ENCODE measurements around the gene ACSM5. TPM values are rescaled to one million over a fixed set of nuclear protein-coding genes. Genes with fewer than 3 reads are reported as not detected.

ACSM5 gene, protein sequence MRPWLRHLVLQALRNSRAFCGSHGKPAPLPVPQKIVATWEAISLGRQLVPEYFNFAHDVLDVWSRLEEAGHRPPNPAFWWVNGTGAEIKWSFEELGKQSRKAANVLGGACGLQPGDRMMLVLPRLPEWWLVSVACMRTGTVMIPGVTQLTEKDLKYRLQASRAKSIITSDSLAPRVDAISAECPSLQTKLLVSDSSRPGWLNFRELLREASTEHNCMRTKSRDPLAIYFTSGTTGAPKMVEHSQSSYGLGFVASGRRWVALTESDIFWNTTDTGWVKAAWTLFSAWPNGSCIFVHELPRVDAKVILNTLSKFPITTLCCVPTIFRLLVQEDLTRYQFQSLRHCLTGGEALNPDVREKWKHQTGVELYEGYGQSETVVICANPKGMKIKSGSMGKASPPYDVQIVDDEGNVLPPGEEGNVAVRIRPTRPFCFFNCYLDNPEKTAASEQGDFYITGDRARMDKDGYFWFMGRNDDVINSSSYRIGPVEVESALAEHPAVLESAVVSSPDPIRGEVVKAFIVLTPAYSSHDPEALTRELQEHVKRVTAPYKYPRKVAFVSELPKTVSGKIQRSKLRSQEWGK
- total RNA-seq (2022; extraction: Qiagen RNA extraction): not detected in 5 replicates

GRCh38 chr16:20409398-20410120 lies at the start of gene ACSM5:
ACSM5 (plus strand) TSS chr16:20409534; CDS start chr16:20411485, 1,951 bp downstream.

DNA sequence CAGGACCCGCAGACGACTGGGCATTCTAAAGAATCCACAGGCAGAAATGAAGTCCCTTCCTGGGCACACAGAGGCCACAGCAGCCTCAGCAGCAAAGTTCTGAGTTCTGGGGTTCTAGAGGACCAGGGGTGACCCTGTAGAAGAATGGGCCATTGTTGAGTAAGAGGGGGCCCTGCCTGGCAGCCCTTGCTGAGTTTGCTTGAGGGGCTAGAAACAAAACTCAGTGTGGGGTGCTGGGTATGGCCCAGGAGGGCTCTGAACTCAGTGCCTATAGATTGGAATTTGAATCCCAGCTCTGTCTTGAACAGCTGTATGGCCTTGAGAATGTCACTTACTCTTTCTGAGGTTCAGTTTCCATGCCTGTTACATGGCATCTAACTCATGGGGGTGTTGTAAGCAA lies 4.7 kb upstream of the ACSM5 start, which contains the start of gene PDILT:
PDILT (minus strand) TSS at position 101 of the 400 bp plus-strand sequence. CDS start 5,437 bp downstream, outside the sequence.

DNA sequence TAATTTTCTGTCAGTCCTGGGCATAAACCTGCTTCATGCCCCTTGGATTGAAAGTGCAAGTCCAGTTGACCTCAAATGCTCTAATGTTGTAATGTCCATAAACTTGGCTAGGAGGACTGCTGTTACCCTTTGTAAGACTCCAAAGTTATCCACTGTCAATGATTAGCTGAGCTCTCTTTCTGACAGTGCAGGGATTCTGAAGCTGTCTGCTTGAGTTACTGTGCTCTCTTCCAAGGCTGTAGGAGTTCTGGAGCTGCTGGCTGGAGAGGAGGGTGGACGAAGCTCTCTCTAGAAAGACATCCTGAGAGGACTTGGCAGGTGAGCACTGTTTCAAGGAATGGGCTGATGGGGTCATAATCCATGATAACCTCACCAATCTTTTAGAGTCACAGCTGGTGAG lies 42.0 kb downstream of the ACSM5 start, which contains the start of gene ACSM2A:
ACSM2A (plus strand) TSS at position 158 of the 400 bp plus-strand sequence. CDS start 8,594 bp downstream, outside the sequence.

Other genes with a start within 250 kb of the ACSM5 start
- gene GP2, start 82.0 kb upstream of the ACSM5 start, total RNA-seq (2022; extraction: Qiagen RNA extraction): not detected in 5 replicates
- gene UMOD, start 56.8 kb upstream of the ACSM5 start, total RNA-seq (2022; extraction: Qiagen RNA extraction): not detected in 5 replicates
- not detected in 5 replicates for gene PDILT, start 4.8 kb upstream of the ACSM5 start, total RNA-seq (2022; extraction: Qiagen RNA extraction)
- gene ACSM2A, start 42.0 kb downstream of the ACSM5 start, total RNA-seq (2022; extraction: Qiagen RNA extraction): not detected in 5 replicates
- not detected in 5 replicates for gene ACSM2B, start 166.8 kb downstream of the ACSM5 start, total RNA-seq (2022; extraction: Qiagen RNA extraction)

Measured in A549 treated with Hydrocortisone at 1 μM for 4 hours (cell line).